Body of pancreas (tissue), 4 donors: ENCODE data around the gene CDH2. TPM values are rescaled to one million over a fixed set of nuclear protein-coding genes. Genes with fewer than 3 reads are reported as not detected.

Source experiments
- ATAC-seq: fragments of 150-250 bp; one replicate; pipeline ENCODE4 v1.9.1; 2016
- DNase-seq, 4 donors: peaks; one replicate each; pipeline ENCODE4 v3.0.0-alpha.2; 2019
- H3K27ac ChIP-seq, 4 donors: fragments of 200-600 bp; sonication (generic); 1 replicate in 3 of 4; 2 replicates in 1 of 4; pipeline versions ENCODE4 v1.5.1 to v1.6.1; 2016 to 2019; ENCODE audit warnings: mild to moderate bottlenecking in 1 of 4, mixed read lengths in 1 of 4, moderate library complexity in 1 of 4
- H3K27me3 ChIP-seq, 2 donors: fragments of 200-600 bp; sonication (generic); one replicate each; pipeline ENCODE4 v1.6.0; 2016; ENCODE audit warnings: mild to moderate bottlenecking in 1 of 2
- H3K36me3 ChIP-seq, 2 donors: fragments of 200-600 bp; sonication (generic); replicated peaks in 1 of 2; 2 replicates each; pipeline ENCODE4 v1.5.1; 2016; ENCODE audit warnings: low read depth in 2 of 2; ENCODE audit not compliant: insufficient read depth in 1 of 2
- H3K4me1 ChIP-seq: fragments of 200-600 bp; sonication (generic); one replicate; pipeline ENCODE4 v1.6.0; 2016
- H3K4me3 ChIP-seq, 2 donors: fragments of 200-600 bp; sonication (generic); 1 replicate in 1 of 2; 2 replicates in 1 of 2; pipeline ENCODE4 v1.5.1; 2016 to 2019
- H3K9me3 ChIP-seq, 3 donors: fragments of 200-600 bp; sonication (generic); 1 replicate in 2 of 3; 2 replicates in 1 of 3; pipeline ENCODE4 v1.5.1; 2016
- CTCF ChIP-seq, 7 experiments: fragments of 450-650 bp in 4 of 7; fragments of 200-600 bp in 3 of 7; sonication (generic) in 3 of 7; IDR thresholded peaks; one replicate each; pipeline ENCODE4 v1.5.1; 2016 to 2019; ENCODE audit warnings: antibody characterized with exemption in 7 of 7
- POLR2A ChIP-seq, 3 donors: fragments of 450-650 bp; IDR thresholded peaks; one replicate each; pipeline ENCODE4 v1.6.1; 2016; ENCODE audit warnings: antibody characterized with exemption in 3 of 3, mild to moderate bottlenecking in 2 of 3
- WGBS, 2 donors: methylation state at CpG; one replicate each; pipeline ENCODE4 v1.1.5; 2017; 5-methylcytosine and 5-hydroxymethylcytosine counted together
- intact Hi-C: fragments of 100-400 bp; cut with DNase I; formaldehyde crosslinking; loops from one replicate; pipeline ENCODE4 v1.15.1; 2023
- total RNA-seq, 2 donors: library from RNA; depleted of rRNA; stranded (reverse); fragments of >200 nt; gene quantifications; one replicate each; pipeline ENCODE4 v1.1.0, GENCODE V29; 2016

The CDH2 gene
- total RNA-seq, 2 donors from 2014 or later, result 0.33 to 0.78 TPM

GRCh38 chr18:28115149-28115550 is 61.8 kb downstream of the CDH2 start:
- Histone ChIP-seq H3K27me3 (no peaks in the 10 kb centered on the region), H3K9me3 (no peaks in the 10 kb centered on the region), H3K4me1 (no peaks in the 10 kb centered on the region), H3K4me3 (no peak overlapping the region), H3K27ac (no peak overlapping the region), H3K36me3 (no peaks in the 10 kb centered on the region)
- no peak for TF ChIP-seq CTCF (IDR thresholded peaks at IDR 0.05)
- TF ChIP-seq POLR2A (IDR thresholded peaks at IDR 0.05), result no peak
- intact Hi-C loops, result no loop called here
- DNase-seq, result no peak
- no peak for ATAC-seq
- 80 to 83% methylated on average over 2 of the region's 2 CpGs for WGBS, 2 donors

- H3K36me3 ChIP-seq, result no peaks in the 10 kb centered on the region
- no peak for TF ChIP-seq CTCF (IDR thresholded peaks at IDR 0.05)
- TF ChIP-seq POLR2A (IDR thresholded peaks at IDR 0.05), result no peak
- H3K27ac ChIP-seq, result no peak overlapping the region
- no peak for ATAC-seq
- H3K4me3 ChIP-seq, result no peak overlapping the region
- no peaks in the 10 kb centered on the region for H3K4me1 ChIP-seq
- intact Hi-C loops, result no loop called here
- no peaks in the 10 kb centered on the region for H3K27me3 ChIP-seq
- DNase-seq, result no peak
- 36 to 40% methylated on average over 3 of the region's 3 CpGs for WGBS, 2 donors
- H3K9me3 ChIP-seq, result no peaks in the 10 kb centered on the region
Observed at GRCh38 chr18:28114472-28114871, 62.5 kb downstream of the CDH2 start.

GRCh38 chr18:28113271-28114029 is 63.5 kb downstream of the CDH2 start:
- 41 to 53% methylated on average over 3 of the region's 3 CpGs for WGBS, 2 donors
- no peak for TF ChIP-seq POLR2A (IDR thresholded peaks at IDR 0.05)
- TF ChIP-seq CTCF (IDR thresholded peaks at IDR 0.05), result no peak
- intact Hi-C loops, result no loop called here

GRCh38 chr18:28112056-28112470 is 64.9 kb downstream of the CDH2 start:
- Histone ChIP-seq H3K27ac (no peak overlapping the region), H3K4me1 (no peaks in the 10 kb centered on the region), H3K27me3 (no peaks in the 10 kb centered on the region), H3K36me3 (no peaks in the 10 kb centered on the region), H3K9me3 (no peaks in the 10 kb centered on the region), H3K4me3 (no peak overlapping the region)
- WGBS, 2 donors, result 43 to 45% methylated on average over 5 of the region's 5 CpGs
- DNase-seq (no peak), ATAC-seq (no peak)
- TF ChIP-seq CTCF (IDR thresholded peaks at IDR 0.05) (no peak), POLR2A (IDR thresholded peaks at IDR 0.05) (no peak)
- intact Hi-C loops, result no loop called here

More at GRCh38 chr18:28113271-28114029, 63.5 kb downstream of the CDH2 start:
- no peaks in the 10 kb centered on the region for H3K27me3 ChIP-seq
- no peak overlapping the region for H3K4me3 ChIP-seq
- ATAC-seq (no peak), DNase-seq (no peak)
- H3K4me1 ChIP-seq, result no peaks in the 10 kb centered on the region
- H3K36me3 ChIP-seq, result no peaks in the 10 kb centered on the region
- H3K27ac ChIP-seq, result no peak overlapping the region
- H3K9me3 ChIP-seq, result no peaks in the 10 kb centered on the region

GRCh38 chr18:28110924-28111323 is 66.0 kb downstream of the CDH2 start:
- 64 to 75% methylated on average over 9 of the region's 9 CpGs for WGBS, 2 donors
- intact Hi-C loops, result no loop called here
- Histone ChIP-seq H3K27me3 (no peaks in the 10 kb centered on the region), H3K4me1 (no peaks in the 10 kb centered on the region), H3K4me3 (no peak overlapping the region), H3K9me3 (no peaks in the 10 kb centered on the region), H3K36me3 (no peaks in the 10 kb centered on the region), H3K27ac (no peak overlapping the region)
- ATAC-seq, result no peak
- TF ChIP-seq POLR2A (IDR thresholded peaks at IDR 0.05) (no peak), CTCF (IDR thresholded peaks at IDR 0.05) (no peak)
- no peak for DNase-seq
